ENCODE data around the gene IRX4.
A peak's percentile ranks its signal among the peaks of the same experiment; 100 is the strongest.

Gene IRX4

DNA sequence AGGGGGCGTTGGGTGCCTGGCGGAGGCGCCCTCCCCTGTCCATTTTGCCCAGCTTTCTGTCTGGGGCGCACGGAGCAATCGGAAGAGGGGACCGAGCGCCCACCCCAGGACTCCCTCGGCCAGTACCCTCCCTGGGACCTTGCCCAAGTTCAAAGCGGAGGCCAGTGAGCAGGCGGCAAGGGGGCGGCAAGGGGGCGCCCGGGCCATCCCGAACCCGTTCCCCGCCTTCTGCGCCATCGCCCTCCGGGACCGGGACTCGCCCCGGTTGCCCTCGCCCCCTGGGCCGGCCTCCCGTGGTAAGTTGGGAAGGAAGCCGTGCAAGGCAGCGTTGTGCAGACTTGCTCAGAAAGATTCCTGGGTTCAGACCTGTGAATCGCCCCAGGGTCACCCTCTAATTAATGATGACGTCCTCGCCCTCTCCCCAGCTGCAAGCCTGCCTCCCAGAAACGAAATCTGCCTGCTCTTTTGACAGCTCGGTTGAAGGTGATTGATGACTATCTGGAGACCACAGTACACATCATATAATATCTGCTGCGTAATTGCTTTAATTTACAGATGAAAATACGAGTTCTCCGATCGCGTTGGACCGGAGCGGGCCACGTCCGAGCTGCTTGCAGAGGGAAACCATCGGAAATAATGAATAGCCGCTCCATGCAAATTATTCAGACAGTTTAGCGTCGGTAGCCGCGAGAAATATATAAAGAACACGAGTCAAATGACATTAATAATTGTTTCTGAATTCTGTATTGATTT, 1.4 kb upstream of the IRX4 start:
- TF ChIP-seq, protein P1, sequence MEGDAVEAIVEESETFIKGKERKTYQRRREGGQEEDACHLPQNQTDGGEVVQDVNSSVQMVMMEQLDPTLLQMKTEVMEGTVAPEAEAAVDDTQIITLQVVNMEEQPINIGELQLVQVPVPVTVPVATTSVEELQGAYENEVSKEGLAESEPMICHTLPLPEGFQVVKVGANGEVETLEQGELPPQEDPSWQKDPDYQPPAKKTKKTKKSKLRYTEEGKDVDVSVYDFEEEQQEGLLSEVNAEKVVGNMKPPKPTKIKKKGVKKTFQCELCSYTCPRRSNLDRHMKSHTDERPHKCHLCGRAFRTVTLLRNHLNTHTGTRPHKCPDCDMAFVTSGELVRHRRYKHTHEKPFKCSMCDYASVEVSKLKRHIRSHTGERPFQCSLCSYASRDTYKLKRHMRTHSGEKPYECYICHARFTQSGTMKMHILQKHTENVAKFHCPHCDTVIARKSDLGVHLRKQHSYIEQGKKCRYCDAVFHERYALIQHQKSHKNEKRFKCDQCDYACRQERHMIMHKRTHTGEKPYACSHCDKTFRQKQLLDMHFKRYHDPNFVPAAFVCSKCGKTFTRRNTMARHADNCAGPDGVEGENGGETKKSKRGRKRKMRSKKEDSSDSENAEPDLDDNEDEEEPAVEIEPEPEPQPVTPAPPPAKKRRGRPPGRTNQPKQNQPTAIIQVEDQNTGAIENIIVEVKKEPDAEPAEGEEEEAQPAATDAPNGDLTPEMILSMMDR (IDR thresholded peaks at IDR 0.05; ENCODE audit: low read depth, low read length): no peak
- no peak for DNase-seq (ENCODE audit: low read depth in 2 of 2)
- H3K4me3 ChIP-seq (replicated peaks in 1 of 2; ENCODE audit: low read depth in 2 of 2, low read length in 2 of 2): peak overlapping the region in 1 of 2 donors; percentile 5

DNA sequence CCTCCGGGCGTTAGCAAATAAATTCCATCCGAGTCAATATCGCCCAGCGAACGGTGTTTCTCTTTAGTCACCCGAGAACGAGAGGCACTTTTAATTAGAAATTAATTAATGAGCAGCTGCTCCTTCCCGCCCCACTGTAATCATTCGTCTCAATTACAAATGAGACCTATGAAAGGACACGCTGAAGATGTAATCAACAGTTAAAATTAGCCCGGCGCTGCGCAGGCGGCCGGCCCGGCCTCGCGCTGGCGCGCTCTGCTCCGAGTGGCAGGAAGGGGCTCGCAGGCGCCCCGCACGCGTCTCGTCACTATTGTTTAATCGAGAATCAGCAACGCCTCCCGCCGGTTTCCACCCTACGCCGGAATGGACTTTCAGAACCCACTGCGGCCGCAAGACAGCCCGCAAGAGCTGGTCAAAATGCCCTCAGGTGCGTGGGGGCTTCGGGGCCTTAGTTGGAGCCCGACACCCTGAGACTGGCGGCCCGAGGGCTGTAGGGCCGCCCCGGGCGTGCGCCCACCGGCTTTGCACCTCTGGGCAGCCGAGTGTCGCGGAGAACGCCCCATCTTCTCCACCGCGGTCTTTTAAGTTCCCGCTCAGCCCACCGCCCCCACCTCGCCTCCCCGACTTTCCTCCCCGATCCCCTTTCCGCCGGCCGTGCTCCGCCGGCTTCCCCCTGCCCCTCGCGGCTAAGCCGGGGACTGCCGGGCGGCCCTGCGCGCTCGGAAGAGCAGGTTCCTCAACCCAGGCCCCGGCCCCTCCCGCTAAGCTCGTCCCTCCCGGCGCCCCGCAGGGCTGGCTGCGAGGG, 597 bp upstream of the IRX4 start:
- DNase-seq (ENCODE audit: low read depth in 2 of 2): no peak
- TF ChIP-seq, protein P1 (IDR thresholded peaks at IDR 0.05; ENCODE audit: low read depth, low read length): no peak
- peak overlapping the region in 1 of 2 donors; percentile 29 for H3K4me3 ChIP-seq (replicated peaks in 1 of 2; ENCODE audit: low read depth in 2 of 2, low read length in 2 of 2)

DNA sequence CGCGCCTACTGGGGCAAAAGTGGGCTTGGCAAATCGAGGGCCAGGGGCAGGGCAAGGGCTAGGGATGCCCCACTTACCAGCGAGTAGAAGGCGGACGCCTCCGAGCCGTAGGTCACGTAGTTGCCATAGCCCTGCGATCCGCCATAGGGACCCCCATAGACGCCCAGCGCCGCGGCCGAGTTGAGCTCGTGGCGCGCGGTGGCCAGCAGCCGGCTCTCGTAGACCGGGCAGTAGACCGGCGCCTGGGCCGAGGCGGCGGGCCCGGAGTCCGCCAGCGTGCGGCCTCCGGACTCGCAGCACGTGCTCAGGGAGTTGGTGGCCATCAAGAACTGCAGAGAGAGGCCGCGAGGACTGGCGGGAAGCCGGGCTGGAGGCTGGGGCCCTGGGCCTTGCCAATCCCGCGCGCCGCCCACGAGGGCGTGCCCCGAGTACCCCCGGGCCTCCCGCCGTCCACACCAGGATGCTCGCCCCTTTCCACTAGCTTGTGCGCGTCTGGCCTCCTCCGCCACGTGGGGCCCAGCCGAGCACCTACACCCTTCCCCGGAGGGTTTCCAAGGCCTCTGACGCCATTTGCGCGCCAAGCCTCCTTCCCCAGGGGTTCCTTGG, 891 bp downstream of the IRX4 start:
- no peak overlapping the region for H3K4me3 ChIP-seq (replicated peaks in 1 of 2; ENCODE audit: low read depth in 2 of 2, low read length in 2 of 2)
- DNase-seq (ENCODE audit: low read depth in 2 of 2): no peak
- TF ChIP-seq, protein P1 (IDR thresholded peaks at IDR 0.05; ENCODE audit: low read depth, low read length): no peak

- no peak overlapping the region for H3K4me3 ChIP-seq (replicated peaks in 1 of 2; ENCODE audit: low read depth in 2 of 2, low read length in 2 of 2)
- peak in 1 of 2 donors; percentile 42 for DNase-seq (ENCODE audit: low read depth in 2 of 2)
- TF ChIP-seq, protein P1 (IDR thresholded peaks at IDR 0.05; ENCODE audit: low read depth, low read length): no peak
Observed at GRCh38 chr5:1881098-1881572, 1.6 kb downstream of the IRX4 start.

GRCh38 chr5:1880377-1881025, 2.2 kb downstream of the IRX4 start:
- TF ChIP-seq, protein P1 (IDR thresholded peaks at IDR 0.05; ENCODE audit: low read depth, low read length): no peak
- DNase-seq (ENCODE audit: low read depth in 2 of 2): no peak

More at GRCh38 chr5:1880377-1881025, 2.2 kb downstream of the IRX4 start:
- no peak overlapping the region for H3K4me3 ChIP-seq (replicated peaks in 1 of 2; ENCODE audit: low read depth in 2 of 2, low read length in 2 of 2)
